PFSK-1 (cell line): ENCODE measurements around the gene EYA4.

Experiments used
- FOXP2 ChIP-seq: optimal IDR thresholded peaks from 2 replicates; pipeline ENCODE3; 2011; ENCODE audit warnings: borderline replicate concordance, control low read depth, inconsistent platforms; ENCODE audit not compliant: insufficient read depth; ENCODE audit errors: extremely low read length, extremely low read depth
- POLR2AphosphoS5 ChIP-seq: IDR thresholded peaks from 2 replicates; pipeline ENCODE4 v1.6.1; 2012; ENCODE audit warnings: low read depth, mild to moderate bottlenecking, control low read depth, low read length, moderate library complexity
- REST ChIP-seq, 2 experiments: IDR thresholded peaks; 2 replicates each; pipeline versions ENCODE4 v1.6.1 to v1.8.0; 2011 to 2012; ENCODE audit warnings: low read depth in 2 of 2, low read length in 2 of 2, control low read depth in 1 of 2, inconsistent platforms in 1 of 2, mild to moderate bottlenecking in 1 of 2, moderate library complexity in 1 of 2; ENCODE audit not compliant: insufficient read depth in 1 of 2
- SIN3A ChIP-seq: IDR thresholded peaks from 2 replicates; pipeline ENCODE4 v1.6.1; 2012; ENCODE audit warnings: mild to moderate bottlenecking, low read length, moderate library complexity, borderline replicate concordance; ENCODE audit not compliant: insufficient read depth
- TAF1 ChIP-seq: IDR thresholded peaks from 2 replicates; pipeline ENCODE4 v1.6.1; 2012; ENCODE audit warnings: low read length, control low read depth, borderline replicate concordance; ENCODE audit not compliant: insufficient read depth

EYA4 gene

DNA sequence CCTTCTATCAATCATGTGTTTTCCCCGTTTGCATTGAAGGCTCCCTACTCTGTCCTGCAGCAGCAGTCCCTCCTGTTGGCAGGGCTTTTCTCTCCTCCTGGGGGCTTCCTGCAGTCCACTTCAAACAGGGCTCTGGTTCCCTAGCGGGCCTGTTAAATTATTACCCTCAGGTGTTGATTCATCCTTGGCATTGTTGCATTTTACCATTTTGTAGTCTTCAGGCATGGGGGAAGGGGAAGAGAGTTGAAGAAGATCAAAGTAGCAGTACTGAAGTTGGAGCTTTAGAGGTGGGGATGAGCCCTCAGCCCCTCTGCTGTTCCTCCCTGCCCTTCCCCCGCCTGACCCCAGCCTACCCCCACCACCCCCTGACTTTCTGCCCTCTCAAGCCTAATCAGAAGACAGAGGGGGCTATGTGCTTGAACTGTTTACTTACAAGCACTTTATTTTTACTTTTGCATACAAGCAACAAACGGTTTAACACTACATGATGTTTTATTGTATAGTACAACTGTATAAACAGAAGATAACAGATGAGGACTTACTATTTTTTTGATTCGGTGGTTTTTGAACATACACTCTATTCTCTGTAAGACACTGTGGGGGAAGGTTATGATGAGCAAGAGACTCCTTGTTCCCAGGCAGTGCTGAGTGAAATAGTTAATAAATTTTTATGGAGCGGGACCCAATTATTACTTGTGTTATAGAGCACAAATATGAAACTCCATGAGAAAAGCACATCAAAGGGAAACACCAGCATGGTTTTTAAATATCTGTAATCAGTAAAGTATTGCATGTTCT, 169.7 kb downstream of the EYA4 start:
- TF ChIP-seq REST (IDR thresholded peaks at IDR 0.05; ENCODE audit: insufficient read depth in 1 of 2, low read depth in 2 of 2, low read length in 2 of 2) (no peak), SIN3A (no peak), POLR2AphosphoS5 (no peak), FOXP2 (no peak), TAF1 (no peak)

- TF ChIP-seq TAF1 (no peak), POLR2AphosphoS5 (no peak), SIN3A (no peak), REST (IDR thresholded peaks at IDR 0.05; ENCODE audit: insufficient read depth in 1 of 2, low read depth in 2 of 2, low read length in 2 of 2) (no peak), FOXP2 (no peak)
Measured at GRCh38 chr6:133411757-133412156, 170.6 kb downstream of the EYA4 start.

DNA sequence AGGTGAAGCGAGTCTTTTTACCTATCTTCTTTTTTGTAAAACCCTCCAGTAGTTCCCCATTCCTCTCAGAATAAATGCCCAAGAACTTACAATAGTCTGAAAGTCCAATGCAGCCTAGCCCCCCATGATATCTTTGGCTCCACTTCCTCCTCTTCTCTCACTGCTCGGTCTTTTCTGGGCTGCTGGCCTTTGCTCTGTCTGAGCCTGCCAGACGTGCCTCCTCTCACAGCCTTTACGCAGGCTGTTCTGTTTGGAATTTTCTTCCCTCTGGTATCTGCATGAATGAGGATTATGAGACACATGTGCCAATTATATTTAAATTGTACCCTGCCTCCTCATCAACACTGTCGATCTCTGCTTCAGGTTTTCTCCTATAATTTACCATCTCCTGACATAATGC, 174.1 kb downstream of the EYA4 start:
- no peak for TF ChIP-seq POLR2AphosphoS5
- no peak for TF ChIP-seq TAF1
- TF ChIP-seq FOXP2, result no peak

- TF ChIP-seq FOXP2 (no peak), REST (IDR thresholded peaks at IDR 0.05; ENCODE audit: insufficient read depth in 1 of 2, low read depth in 2 of 2, low read length in 2 of 2) (no peak), TAF1 (no peak), POLR2AphosphoS5 (no peak), SIN3A (no peak)
Measured at GRCh38 chr6:133418108-133418507, 177.0 kb downstream of the EYA4 start.

- TF ChIP-seq FOXP2, result no peak
- no peak for TF ChIP-seq TAF1
- no peak for TF ChIP-seq SIN3A
- no peak for TF ChIP-seq POLR2AphosphoS5
- TF ChIP-seq REST (IDR thresholded peaks at IDR 0.05; ENCODE audit: insufficient read depth in 1 of 2, low read depth in 2 of 2, low read length in 2 of 2), result no peak
Measured at GRCh38 chr6:133423242-133423641, 182.1 kb downstream of the EYA4 start.
